Osteoblast (primary cell): ENCODE data around the gene CTRB2. TPM values are rescaled to one million over a fixed set of nuclear protein-coding genes. Genes with fewer than 3 reads are reported as not detected.

Experiments used
- DNase-seq: peaks from one replicate; pipeline ENCODE4 v3.0.0; 2011; ENCODE audit warnings: low spot score, mixed read lengths; ENCODE audit not compliant: insufficient read length; ENCODE audit errors: missing footprints
- H2AFZ ChIP-seq: 2 replicates; pipeline ENCODE4 v1.6.0; 2011; ENCODE audit warnings: mild to moderate bottlenecking, low read length
- H3K27ac ChIP-seq: 2 replicates; pipeline ENCODE4 v1.5.1; 2011; ENCODE audit warnings: mild to moderate bottlenecking, low read depth, low read length, moderate library complexity
- H3K27me3 ChIP-seq: 2 replicates; pipeline ENCODE4 v1.6.0; 2012; ENCODE audit warnings: mild to moderate bottlenecking, control low read depth, inconsistent platforms, low read length, moderate library complexity; ENCODE audit not compliant: insufficient read depth
- H3K36me3 ChIP-seq: 2 replicates; pipeline ENCODE4 v1.5.1; 2011; ENCODE audit warnings: mild to moderate bottlenecking, low read length, control low read depth, moderate library complexity; ENCODE audit not compliant: insufficient read depth
- H3K4me1 ChIP-seq: 2 replicates; pipeline ENCODE4 v1.5.1; 2011; ENCODE audit warnings: mild to moderate bottlenecking, low read length, control low read depth, moderate library complexity; ENCODE audit not compliant: insufficient read depth
- H3K4me2 ChIP-seq: 2 replicates; pipeline ENCODE4 v1.6.0; 2011; ENCODE audit warnings: mild to moderate bottlenecking, low read length; ENCODE audit not compliant: insufficient read depth
- H3K4me3 ChIP-seq: fragments of 200-600 bp; sonication (generic); 3 replicates; pipeline ENCODE4 v1.5.1; 2012; ENCODE audit warnings: mild to moderate bottlenecking, low read length, inconsistent platforms; ENCODE audit not compliant: insufficient read depth
- H3K79me2 ChIP-seq: 2 replicates; pipeline ENCODE4 v1.6.0; 2012; ENCODE audit warnings: mild to moderate bottlenecking, low read length, control low read depth, inconsistent platforms; ENCODE audit not compliant: insufficient read depth
- H3K9me3 ChIP-seq: 2 replicates; pipeline ENCODE4 v1.5.1; 2011; ENCODE audit warnings: low read depth, low read length, control low read depth
- H4K20me1 ChIP-seq: 2 replicates; pipeline ENCODE4 v1.6.0; 2012; ENCODE audit warnings: mild to moderate bottlenecking, low read length, control low read depth; ENCODE audit not compliant: insufficient read depth
- CTCF ChIP-seq: IDR thresholded peaks from 2 replicates; pipeline ENCODE4 v1.5.1; 2011; ENCODE audit warnings: mild to moderate bottlenecking, low read depth, low read length, moderate library complexity; ENCODE audit errors: extremely low read depth
- total RNA-seq: library from RNA; depleted of rRNA; stranded (reverse); fragments of >200 nt; gene quantifications from 2 replicates; pipeline ENCODE4 v1.2.3, GENCODE V29; 2012

The CTRB2 gene
- total RNA-seq, 1 donor: not detected

GRCh38 chr16:75230471-75231110, 23.6 kb upstream of the CTRB2 start:
- peak; percentile 83 for DNase-seq
- peaks cover 54% of the 10 kb centered on the region for H3K79me2 ChIP-seq
- no peaks in the 10 kb centered on the region for H3K27me3 ChIP-seq
- no peak overlapping the region for H2AFZ ChIP-seq
- peaks cover 68% of the 10 kb centered on the region for H4K20me1 ChIP-seq
- H3K4me3 ChIP-seq: no peak overlapping the region
- H3K4me1 ChIP-seq: no peaks in the 10 kb centered on the region
- H3K4me2 ChIP-seq: no peak overlapping the region
- H3K9me3 ChIP-seq: no peaks in the 10 kb centered on the region
- no peak for TF ChIP-seq CTCF
- H3K27ac ChIP-seq: peak overlapping the region; percentile 63
- peaks cover 72% of the 10 kb centered on the region for H3K36me3 ChIP-seq

GRCh38 chr16:75229172-75230031, 22.4 kb upstream of the CTRB2 start:
- no peaks in the 10 kb centered on the region for H3K9me3 ChIP-seq
- DNase-seq: peak; percentile 49
- H3K27ac ChIP-seq: no peak overlapping the region
- no peak for TF ChIP-seq CTCF
- H3K79me2 ChIP-seq: peaks cover 42% of the 10 kb centered on the region
- H4K20me1 ChIP-seq: peaks cover 58% of the 10 kb centered on the region
- peaks cover 3% of the 10 kb centered on the region for H3K27me3 ChIP-seq
- no peaks in the 10 kb centered on the region for H3K4me1 ChIP-seq
- H2AFZ ChIP-seq: no peak overlapping the region
- H3K4me3 ChIP-seq: no peak overlapping the region
- H3K4me2 ChIP-seq: no peak overlapping the region
- H3K36me3 ChIP-seq: peaks cover 61% of the 10 kb centered on the region

- Histone ChIP-seq H3K36me3 (peaks cover 50% of the 10 kb centered on the region), H3K4me2 (no peak overlapping the region), H3K4me3 (no peak overlapping the region), H3K27me3 (peaks cover 4% of the 10 kb centered on the region), H3K9me3 (no peaks in the 10 kb centered on the region), H3K79me2 (peaks cover 31% of the 10 kb centered on the region), H3K4me1 (no peaks in the 10 kb centered on the region), H3K27ac (no peak overlapping the region), H4K20me1 (peaks cover 50% of the 10 kb centered on the region), H2AFZ (no peak overlapping the region)
- no peak for TF ChIP-seq CTCF
- DNase-seq: peak; percentile 79
Measured at GRCh38 chr16:75228143-75228976, 21.4 kb upstream of the CTRB2 start.
